Prostate gland (tissue), 2 donors: ENCODE results near the gene KCTD20. TPM values are rescaled to one million over a fixed set of nuclear protein-coding genes. Genes with fewer than 3 reads are reported as not detected.

Experiments used
- DNase-seq: peaks from one replicate; pipeline ENCODE4 v3.0.0-alpha.2; 2019; ENCODE audit warnings: low spot score
- H3K27ac ChIP-seq, 2 donors: fragments of 200-600 bp; sonication (generic); 2 replicates each; pipeline ENCODE4 v1.5.1; 2017 to 2019
- H3K27me3 ChIP-seq: fragments of 200-600 bp; sonication (generic); replicated peaks from 2 replicates; pipeline ENCODE4 v1.5.1; 2019; ENCODE audit not compliant: insufficient read depth
- H3K36me3 ChIP-seq, 2 donors: fragments of 200-600 bp; sonication (generic); 1 replicate in 1 of 2; 2 replicates in 1 of 2; pipeline versions ENCODE4 v1.5.1 to v1.8.1; 2017 to 2019
- H3K4me1 ChIP-seq: fragments of 200-600 bp; sonication (generic); replicated peaks from 2 replicates; pipeline ENCODE4 v1.5.1; 2019
- H3K4me3 ChIP-seq, 2 donors: fragments of 200-600 bp; sonication (generic); 2 replicates each; pipeline ENCODE4 v1.5.1; 2017 to 2019
- H3K9me3 ChIP-seq: fragments of 200-600 bp; sonication (generic); 2 replicates; pipeline ENCODE4 v1.5.1; 2017
- CTCF ChIP-seq, 4 experiments: fragments of 200-600 bp in 2 of 4; fragments of 450-650 bp in 2 of 4; sonication (generic) in 2 of 4; IDR thresholded peaks; 1 replicate in 3 of 4; 2 replicates in 1 of 4; pipeline ENCODE4 v1.5.1; 2016 to 2019; ENCODE audit warnings: antibody characterized with exemption in 4 of 4, mild to moderate bottlenecking in 2 of 4, moderate library complexity in 2 of 4
- POLR2A ChIP-seq: fragments of 450-650 bp; IDR thresholded peaks from one replicate; pipeline ENCODE4 v1.6.1; 2016; ENCODE audit warnings: antibody characterized with exemption, mild to moderate bottlenecking
- POLR2AphosphoS5 ChIP-seq: sonication (generic); formaldehyde crosslinking; IDR thresholded peaks from one replicate; pipeline ENCODE4 v1.6.1; 2017; ENCODE audit warnings: antibody characterized with exemption
- WGBS: methylation state at CpG from one replicate; pipeline ENCODE4 v1.1.5; 2018; 5-methylcytosine and 5-hydroxymethylcytosine counted together
- intact Hi-C: fragments of 100-400 bp; cut with DNase I; formaldehyde crosslinking; loops from one replicate; pipeline ENCODE4 v1.14.2; 2022
- total RNA-seq, 2 donors: library from RNA; depleted of rRNA; stranded (reverse); fragments of >200 nt; gene quantifications; one replicate each; pipeline ENCODE4 v1.1.0, GENCODE V29; 2016

The KCTD20 gene
- total RNA-seq, 2 donors from 2014 or later, result 33.7 to 44.1 TPM

- intact Hi-C loops, result no loop called here
- H3K36me3 ChIP-seq, result no peaks in the 10 kb centered on the region
Measured at GRCh38 chr6:36519352-36519751, 76.6 kb downstream of the KCTD20 start.

GRCh38 chr6:36523451-36523850 is 80.7 kb downstream of the KCTD20 start:
- H3K9me3 ChIP-seq, result no peaks in the 10 kb centered on the region
- no peak overlapping the region for H3K27ac ChIP-seq
- no peaks in the 10 kb centered on the region for H3K27me3 ChIP-seq
- H3K4me3 ChIP-seq, result no peak overlapping the region
- no peaks in the 10 kb centered on the region for H3K4me1 ChIP-seq
- no peaks in the 10 kb centered on the region for H3K36me3 ChIP-seq
- WGBS, result 98% methylated on average over 8 of the region's 8 CpGs
- no peak for DNase-seq
- no peak for TF ChIP-seq POLR2AphosphoS5
- TF ChIP-seq POLR2A, result no peak
- TF ChIP-seq CTCF (IDR thresholded peaks at IDR 0.05), result no peak
- intact Hi-C loops, result no loop called here

More at GRCh38 chr6:36519352-36519751, 76.6 kb downstream of the KCTD20 start:
- Histone ChIP-seq H3K27me3 (no peaks in the 10 kb centered on the region), H3K27ac (no peak overlapping the region), H3K4me1 (peaks cover 6% of the 10 kb centered on the region), H3K9me3 (no peaks in the 10 kb centered on the region), H3K4me3 (no peak overlapping the region)
- no peak for TF ChIP-seq POLR2AphosphoS5
- no peak for TF ChIP-seq POLR2A
- DNase-seq, result no peak

GRCh38 chr6:36523936-36524499 is 81.2 kb downstream of the KCTD20 start:
- Histone ChIP-seq H3K9me3 (no peaks in the 10 kb centered on the region), H3K4me1 (no peaks in the 10 kb centered on the region), H3K4me3 (no peak overlapping the region), H3K27ac (no peak overlapping the region), H3K36me3 (no peaks in the 10 kb centered on the region), H3K27me3 (no peaks in the 10 kb centered on the region)
- TF ChIP-seq POLR2AphosphoS5, result no peak
- TF ChIP-seq CTCF (IDR thresholded peaks at IDR 0.05), result no peak
- TF ChIP-seq POLR2A, result no peak
- no peak for DNase-seq
- WGBS, result 58% methylated on average over 6 of the region's 6 CpGs
- intact Hi-C loops, result no loop called here

GRCh38 chr6:36524871-36525270 is 82.1 kb downstream of the KCTD20 start:
- Histone ChIP-seq H3K4me3 (no peak overlapping the region), H3K9me3 (no peaks in the 10 kb centered on the region), H3K4me1 (no peaks in the 10 kb centered on the region), H3K27ac (no peak overlapping the region), H3K36me3 (no peaks in the 10 kb centered on the region), H3K27me3 (no peaks in the 10 kb centered on the region)
- no peak for TF ChIP-seq CTCF (IDR thresholded peaks at IDR 0.05)
- no peak for TF ChIP-seq POLR2A
- TF ChIP-seq POLR2AphosphoS5, result no peak
- 74% methylated on average over 5 of the region's 5 CpGs for WGBS
- DNase-seq, result no peak
- intact Hi-C loops, result no loop called here

GRCh38 chr6:36525346-36525745 is 82.5 kb downstream of the KCTD20 start:
- Histone ChIP-seq H3K4me3 (no peak overlapping the region), H3K27ac (no peak overlapping the region), H3K4me1 (no peaks in the 10 kb centered on the region), H3K27me3 (no peaks in the 10 kb centered on the region), H3K9me3 (no peaks in the 10 kb centered on the region), H3K36me3 (no peaks in the 10 kb centered on the region)
- no peak for DNase-seq
- intact Hi-C loops, result no loop called here
- no peak for TF ChIP-seq POLR2A
- no peak for TF ChIP-seq CTCF (IDR thresholded peaks at IDR 0.05)
- TF ChIP-seq POLR2AphosphoS5, result no peak
- 30% methylated on average over 2 of the region's 2 CpGs for WGBS
